HCT116 (cell line): ENCODE measurements around the gene SLC27A5. TPM values are rescaled to one million over a fixed set of nuclear protein-coding genes. Genes with fewer than 3 reads are reported as not detected.
A peak's percentile ranks its signal among the peaks of the same experiment; 100 is the strongest.

Experiments
- ATAC-seq: fragments of 200-7000 bp; cut with Tn5 transposase; 2 replicates; pipeline ENCODE4 v1.9.1; 2020; ENCODE audit warnings: mild to moderate bottlenecking, moderate library complexity
- BruUV-seq: library from RNA; stranded (reverse); fragments of 400-500 nt; replicated peaks from 2 replicates; lab custom pipeline; 2021; lab: Mats Ljungman, UMichigan
- CTCF ChIA-PET: fragments of 300-600 bp; sonication (Branson Sonifier 250); formaldehyde crosslinking; loops from one replicate; lab custom pipeline; 2021; ENCODE audit warnings: antibody characterized with exemption; lab: Charles Lee
- POLR2A ChIA-PET: fragments of 300-600, 350-600 bp; sonication (Branson Sonifier 250); formaldehyde crosslinking; loops from one replicate; lab custom pipeline; 2021; ENCODE audit warnings: antibody characterized with exemption; lab: Charles Lee
- RAD21 ChIA-PET, 2 experiments: fragments of 300-600 bp; sonication (Branson Sonifier 250); formaldehyde crosslinking; loops; one replicate each; lab custom pipeline; 2023; ENCODE audit warnings: low total read pairs in 2 of 2; ENCODE audit not compliant: uncharacterized antibody in 2 of 2, unreplicated experiment in 2 of 2, low non-redundant PET in 1 of 2; lab: Charles Lee
- DNase-seq: peaks from one replicate; pipeline ENCODE4 v3.0.0-alpha.2; 2010; ENCODE audit warnings: low read depth, low spot score
- H2AFZ ChIP-seq: fragments of 200-600 bp; shearing (Covaris generic), sonication (generic); 2 replicates; pipeline ENCODE4 v1.6.1; 2017; ENCODE audit warnings: low read depth, mixed run types, mixed read lengths, antibody characterized with exemption, low read length; ENCODE audit not compliant: poor library complexity, severe bottlenecking
- H3K27ac ChIP-seq: 2 replicates; pipeline ENCODE4 v1.5.1; 2012; ENCODE audit warnings: low read depth, low read length
- H3K27me3 ChIP-seq: fragments of 200-600 bp; sonication (generic); 2 replicates; pipeline ENCODE4 v1.6.1; 2016; ENCODE audit warnings: mixed run types, low read length, mixed read lengths; ENCODE audit not compliant: insufficient read depth
- H3K36me3 ChIP-seq, 2 experiments: fragments of 200-500 bp in 1 of 2; fragments of 200-600 bp in 1 of 2; sonication (Bioruptor generic) in 1 of 2; sonication (generic) in 1 of 2; 2 replicates each; pipeline versions ENCODE4 v1.5.1 to v1.6.1; 2014 to 2016; ENCODE audit warnings: low read length in 2 of 2, inconsistent platforms in 1 of 2, mixed read lengths in 1 of 2, mixed run types in 1 of 2; ENCODE audit not compliant: insufficient read depth in 2 of 2, control insufficient read depth in 1 of 2
- H3K4me1 ChIP-seq, 2 experiments: fragments of 200-600 bp in 1 of 2; sonication (generic) in 1 of 2; 2 replicates each; pipeline versions ENCODE4 v1.5.1 to v1.6.1; 2012 to 2017; ENCODE audit warnings: low read length in 2 of 2, inconsistent platforms in 1 of 2, mild to moderate bottlenecking in 1 of 2, mixed read lengths in 1 of 2, mixed run types in 1 of 2, moderate library complexity in 1 of 2; ENCODE audit not compliant: insufficient read depth in 2 of 2, control insufficient read depth in 1 of 2
- H3K4me2 ChIP-seq: fragments of 200-600 bp; sonication (generic); 2 replicates; pipeline ENCODE4 v1.6.1; 2017; ENCODE audit warnings: mixed run types, low read length, mixed read lengths
- H3K4me3 ChIP-seq, 2 experiments: fragments of 200-600 bp in 1 of 2; sonication (generic) in 1 of 2; replicated peaks in 1 of 2; 2 replicates each; pipeline ENCODE4 v1.5.1; 2011 to 2016; ENCODE audit warnings: low read length in 2 of 2, control low read depth in 1 of 2, low read depth in 1 of 2, mild to moderate bottlenecking in 1 of 2, mixed read lengths in 1 of 2, mixed run types in 1 of 2
- H3K79me2 ChIP-seq: fragments of 200-600 bp; sonication (generic); 2 replicates; pipeline ENCODE4 v1.6.1; 2017; ENCODE audit warnings: mild to moderate bottlenecking, mixed run types, low read length, moderate library complexity, mixed read lengths; ENCODE audit not compliant: insufficient read depth
- H3K9ac ChIP-seq: fragments of 200-600 bp; sonication (generic); 2 replicates; pipeline ENCODE4 v1.6.1; 2016; ENCODE audit warnings: low read length, mixed read lengths
- H3K9me2 ChIP-seq: fragments of 200-600 bp; sonication (generic), shearing (Covaris generic); 2 replicates; pipeline ENCODE4 v1.6.1; 2017; ENCODE audit warnings: mixed run types, mild to moderate bottlenecking, moderate library complexity; ENCODE audit not compliant: insufficient read depth
- H3K9me3 ChIP-seq, 2 experiments: fragments of 200-500 bp in 1 of 2; fragments of 200-600 bp in 1 of 2; sonication (Bioruptor generic) in 1 of 2; sonication (generic) in 1 of 2; 2 replicates each; pipeline ENCODE4 v1.6.1; 2014 to 2017; ENCODE audit warnings: low read length in 2 of 2, mixed read lengths in 2 of 2, inconsistent platforms in 1 of 2, low read depth in 1 of 2, mild to moderate bottlenecking in 1 of 2, mixed run types in 1 of 2, moderate library complexity in 1 of 2; ENCODE audit not compliant: control insufficient read depth in 1 of 2, insufficient read depth in 1 of 2
- H4K20me1 ChIP-seq: fragments of 200-600 bp; sonication (generic), shearing (Covaris generic); 2 replicates; pipeline ENCODE4 v1.6.1; 2017; ENCODE audit warnings: mixed run types, mild to moderate bottlenecking, moderate library complexity; ENCODE audit not compliant: insufficient read depth
- EGR1 ChIP-seq: IDR thresholded peaks from 2 replicates; pipeline ENCODE4 v1.6.1; 2012; ENCODE audit warnings: low read depth
- FOSL1 ChIP-seq: IDR thresholded peaks from 2 replicates; pipeline ENCODE4 v1.6.1; 2012; ENCODE audit warnings: low read depth
- POLR2A ChIP-seq: IDR thresholded peaks from 2 replicates; pipeline ENCODE4 v1.7.0; 2011; ENCODE audit warnings: borderline replicate concordance; ENCODE audit not compliant: insufficient read depth, insufficient read length; ENCODE audit errors: extremely low read depth
- POLR2AphosphoS5 ChIP-seq: IDR thresholded peaks from 2 replicates; pipeline ENCODE4 v1.6.1; 2011; ENCODE audit warnings: mild to moderate bottlenecking, low read depth, low read length, moderate library complexity
- SIN3A ChIP-seq: IDR thresholded peaks from 2 replicates; pipeline ENCODE4 v1.6.1; 2012; ENCODE audit warnings: low read depth
- SP1 ChIP-seq: IDR thresholded peaks from 2 replicates; pipeline ENCODE4 v1.6.1; 2012; ENCODE audit warnings: low read depth
- TCF7L2 ChIP-seq: IDR thresholded peaks from 2 replicates; pipeline ENCODE4 v1.7.0; 2011; ENCODE audit warnings: borderline replicate concordance, inconsistent platforms; ENCODE audit not compliant: insufficient read depth, insufficient read length; ENCODE audit errors: extremely low read depth
- YY1 ChIP-seq: IDR thresholded peaks from 2 replicates; pipeline ENCODE4 v1.6.1; 2011; ENCODE audit warnings: low read length, low read depth, moderate library complexity, mild to moderate bottlenecking; ENCODE audit not compliant: insufficient replicate concordance; ENCODE audit errors: extremely low read depth
- ZFX ChIP-seq: fragments of 450-650 bp; IDR thresholded peaks from 2 replicates; pipeline ENCODE4 v1.6.1; 2017
- ZNF274 ChIP-seq: fragments of 200-500 bp; sonication (Bioruptor generic); IDR thresholded peaks from 2 replicates; pipeline ENCODE4 v1.6.1; 2014; ENCODE audit warnings: mild to moderate bottlenecking, low read depth, low read length, inconsistent platforms
- intact Hi-C: fragments of 100-400 bp; cut with micrococcal nuclease; formaldehyde crosslinking; loops from 2 replicates; pipeline ENCODE4 v1.10.0; 2022
- total RNA-seq: library from RNA; stranded (reverse); gene quantifications from one replicate; pipeline ENCODE4 v1.2.1, GENCODE V29; 2021; ENCODE audit not compliant: unreplicated experiment
- TF ChIP-seq, protein P1 (sequence below): IDR thresholded peaks from 2 replicates; pipeline ENCODE4 v1.6.1; 2011; ENCODE audit warnings: mild to moderate bottlenecking, low read length, moderate library complexity; ENCODE audit not compliant: insufficient replicate concordance; ENCODE audit errors: extremely low read depth
- TF ChIP-seq, protein P2 (sequence below): IDR thresholded peaks from 2 replicates; pipeline ENCODE4 v1.6.1; 2012

The SLC27A5 gene
- total RNA-seq, 1 experiment from 2014 or later = 27.1 TPM

DNA sequence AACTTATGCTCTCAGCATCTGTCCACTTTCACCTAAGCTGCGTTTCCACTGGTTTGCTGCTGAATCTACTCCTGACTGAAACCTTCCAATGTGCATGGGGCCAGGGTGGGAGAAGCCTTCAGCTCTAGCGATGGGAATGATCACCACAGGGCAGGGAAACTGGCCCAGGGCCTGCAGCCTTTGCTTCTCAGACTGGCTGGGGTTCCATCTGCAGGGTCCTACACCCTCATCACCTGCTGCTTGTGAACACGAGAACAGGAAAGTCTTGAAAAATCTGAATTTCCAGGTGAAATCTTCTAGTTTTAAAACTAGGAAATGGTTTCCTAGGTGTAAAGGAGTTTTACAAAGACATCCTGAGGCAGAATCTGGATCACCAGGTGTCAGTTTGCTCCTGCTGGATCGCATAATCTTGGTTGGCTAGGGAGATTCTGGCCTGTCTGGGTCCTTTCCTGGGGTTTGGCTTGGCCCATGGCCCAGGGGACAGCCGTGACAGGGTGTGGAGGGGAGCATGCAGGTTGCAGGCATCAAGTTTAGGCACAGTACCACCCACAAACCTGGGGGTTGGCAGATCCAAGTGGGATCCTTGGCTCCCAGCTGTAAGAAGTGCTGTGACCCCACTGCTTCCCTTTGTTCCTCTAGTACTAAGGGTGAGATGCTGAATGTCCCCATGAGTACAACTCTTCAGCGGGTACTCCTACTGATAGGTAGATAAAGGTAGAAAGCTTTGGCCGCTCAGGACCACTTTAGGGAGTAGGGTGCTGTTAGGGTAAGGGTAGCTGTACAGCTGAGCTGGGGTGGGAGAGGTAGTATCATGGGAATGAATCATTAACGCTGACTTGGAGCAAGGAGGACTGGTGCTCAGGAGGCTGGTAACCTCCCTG is 48.5 kb upstream of the SLC27A5 start (continued):
- no peak for TF ChIP-seq EGR1

- DNase-seq = peak; percentile 90
- peak overlapping the region; percentile 74 to 99 for H3K4me3 ChIP-seq
- peak overlapping the region; percentile 98 for H3K27ac ChIP-seq
- intact Hi-C loops = loop anchor here (1.0 kb wide), 1 partner anchor 14 kb away; the partner anchor contains the start of gene MZF1
- ChIA-PET CTCF (interaction anchor here (1.0 kb wide), 1 partner anchor 40 kb away, joined by 5 read pairs; the partner anchor contains the start of gene ZBTB45), POLR2A (interaction anchor here (0.8 to 1.4 kb wide), 8 partner anchors 9 to 45 kb away, joined by 3 to 17 read pairs (median 6); partner anchors contain the start of genes MZF1, TRIM28 and ZBTB45), RAD21 (no interaction called here)
- H3K4me2 ChIP-seq = peak overlapping the region; percentile 79
- no peaks in the 10 kb centered on the region for H3K27me3 ChIP-seq
- peak; percentile 63 for ATAC-seq
- peaks cover 44% of the 10 kb centered on the region for H3K79me2 ChIP-seq
- H4K20me1 ChIP-seq = no peaks in the 10 kb centered on the region
- H3K9me2 ChIP-seq = no peaks in the 10 kb centered on the region
- TSS peak; percentile 67 for BruUV-seq
- TF ChIP-seq FOSL1 (no peak), ZFX (peak; percentile 37), SIN3A (peak; percentile 85), POLR2A (peak; percentile 95), SP1 (peak; percentile 78), POLR2AphosphoS5 (peak; percentile 82), TCF7L2 (no peak), EGR1 (peak; percentile 78), ZNF274 (no peak), YY1 (peak; percentile 86)
- TF ChIP-seq, protein P1, sequence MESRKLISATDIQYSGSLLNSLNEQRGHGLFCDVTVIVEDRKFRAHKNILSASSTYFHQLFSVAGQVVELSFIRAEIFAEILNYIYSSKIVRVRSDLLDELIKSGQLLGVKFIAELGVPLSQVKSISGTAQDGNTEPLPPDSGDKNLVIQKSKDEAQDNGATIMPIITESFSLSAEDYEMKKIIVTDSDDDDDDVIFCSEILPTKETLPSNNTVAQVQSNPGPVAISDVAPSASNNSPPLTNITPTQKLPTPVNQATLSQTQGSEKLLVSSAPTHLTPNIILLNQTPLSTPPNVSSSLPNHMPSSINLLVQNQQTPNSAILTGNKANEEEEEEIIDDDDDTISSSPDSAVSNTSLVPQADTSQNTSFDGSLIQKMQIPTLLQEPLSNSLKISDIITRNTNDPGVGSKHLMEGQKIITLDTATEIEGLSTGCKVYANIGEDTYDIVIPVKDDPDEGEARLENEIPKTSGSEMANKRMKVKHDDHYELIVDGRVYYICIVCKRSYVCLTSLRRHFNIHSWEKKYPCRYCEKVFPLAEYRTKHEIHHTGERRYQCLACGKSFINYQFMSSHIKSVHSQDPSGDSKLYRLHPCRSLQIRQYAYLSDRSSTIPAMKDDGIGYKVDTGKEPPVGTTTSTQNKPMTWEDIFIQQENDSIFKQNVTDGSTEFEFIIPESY = peak; percentile 23
- TF ChIP-seq, protein P2, sequence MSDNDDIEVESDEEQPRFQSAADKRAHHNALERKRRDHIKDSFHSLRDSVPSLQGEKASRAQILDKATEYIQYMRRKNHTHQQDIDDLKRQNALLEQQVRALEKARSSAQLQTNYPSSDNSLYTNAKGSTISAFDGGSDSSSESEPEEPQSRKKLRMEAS = peak; percentile 98
- H3K36me3 ChIP-seq = peaks cover 7 to 20% of the 10 kb centered on the region in 2 experiments; a peak in 2 of 4 replicates
- H2AFZ ChIP-seq = no peak overlapping the region
- H3K4me1 ChIP-seq = peaks cover 18 to 42% of the 10 kb centered on the region in 2 experiments
- no peaks in the 10 kb centered on the region for H3K9me3 ChIP-seq
- peak overlapping the region; percentile 94 for H3K9ac ChIP-seq
Measured at GRCh38 chr19:58559275-58560006, 47.6 kb upstream of the SLC27A5 start.
